PC-9 (cell line): Measurements from ENCODE around the gene CC2D1B. TPM values are rescaled to one million over a fixed set of nuclear protein-coding genes. Genes with fewer than 3 reads are reported as not detected.

Experiments
- Bru-seq: library from RNA; stranded (reverse); fragments of 400-500 nt; gene quantifications from one replicate; lab custom pipeline; 2021; lab: Mats Ljungman, UMichigan
- BruChase-seq, 2 experiments: library from RNA; stranded (reverse); fragments of 400-500 nt; gene quantifications; one replicate each; lab custom pipeline; 2021; lab: Mats Ljungman, UMichigan
- BruUV-seq: library from RNA; stranded (reverse); fragments of 400-500 nt; replicated peaks from 2 replicates; lab custom pipeline; 2021; lab: Mats Ljungman, UMichigan
- CTCF ChIA-PET: fragments of 300-600 bp; sonication (Branson Sonifier 250); formaldehyde crosslinking; loops from one replicate; lab custom pipeline; 2022; ENCODE audit warnings: antibody characterized with exemption; lab: Charles Lee
- POLR2A ChIA-PET: fragments of 300-600 bp; sonication (Branson Sonifier 250); formaldehyde crosslinking; loops from one replicate; lab custom pipeline; 2022; ENCODE audit warnings: antibody characterized with exemption; ENCODE audit not compliant: unreplicated experiment; lab: Charles Lee
- DNase-seq, 2 experiments: peaks; one replicate each; pipeline versions ENCODE4 v3.0.0 to v3.0.0-alpha.2; 2015 to 2022; ENCODE audit warnings: mixed read lengths in 1 of 2
- H2AFZ ChIP-seq: fragments of 200-600 bp; sonication (generic); 2 replicates; pipeline ENCODE4 v1.8.1; 2017; ENCODE audit warnings: antibody characterized with exemption
- H3F3A ChIP-seq: fragments of 200-600 bp; sonication (generic); 2 replicates; pipeline ENCODE4 v1.8.1; 2017; ENCODE audit warnings: antibody characterized with exemption, mild to moderate bottlenecking, low read depth; ENCODE audit not compliant: insufficient read depth
- H3K27ac ChIP-seq: fragments of 200-600 bp; sonication (generic); 2 replicates; pipeline ENCODE4 v1.6.1; 2016; ENCODE audit warnings: mixed run types
- H3K27me3 ChIP-seq: fragments of 200-600 bp; sonication (generic); 2 replicates; pipeline ENCODE4 v1.6.1; 2016; ENCODE audit warnings: low read depth, mixed run types; ENCODE audit not compliant: insufficient read depth
- H3K36me3 ChIP-seq: fragments of 200-600 bp; sonication (generic); 2 replicates; pipeline ENCODE4 v1.6.1; 2016; ENCODE audit warnings: low read depth, mixed run types
- H3K4me1 ChIP-seq: fragments of 200-600 bp; sonication (generic); replicated peaks from 2 replicates; pipeline ENCODE4 v1.6.1; 2016; ENCODE audit warnings: mixed run types; ENCODE audit not compliant: insufficient read depth
- H3K4me2 ChIP-seq: fragments of 200-600 bp; sonication (generic); 2 replicates; pipeline ENCODE4 v1.6.1; 2017; ENCODE audit warnings: mixed run types
- H3K4me3 ChIP-seq: fragments of 200-600 bp; sonication (generic); 2 replicates; pipeline ENCODE4 v1.6.1; 2016; ENCODE audit warnings: mixed run types
- H3K79me2 ChIP-seq: fragments of 200-600 bp; sonication (generic); 2 replicates; pipeline ENCODE4 v1.6.1; 2017; ENCODE audit warnings: low read depth, mixed run types
- H3K9me2 ChIP-seq: fragments of 200-600 bp; sonication (generic); 2 replicates; pipeline ENCODE4 v1.8.1; 2017; ENCODE audit warnings: mild to moderate bottlenecking; ENCODE audit not compliant: insufficient read depth
- H3K9me3 ChIP-seq: fragments of 200-600 bp; sonication (generic); 2 replicates; pipeline ENCODE4 v1.8.1; 2016; ENCODE audit warnings: low read depth; ENCODE audit not compliant: insufficient read depth
- H4K20me1 ChIP-seq: fragments of 200-600 bp; sonication (generic); 2 replicates; pipeline ENCODE4 v1.8.1; 2017; ENCODE audit not compliant: insufficient read depth
- CTCF ChIP-seq: fragments of 200-600 bp; sonication (generic); conservative IDR thresholded peaks from 2 replicates; pipeline ENCODE4 v1.6.1; 2017; ENCODE audit warnings: mixed run types, antibody characterized with exemption, mild to moderate bottlenecking, moderate library complexity
- EZH2 ChIP-seq: fragments of 200-600 bp; sonication (generic); IDR thresholded peaks from 2 replicates; pipeline ENCODE4 v1.8.0; 2017; ENCODE audit warnings: antibody characterized with exemption, low read depth
- intact Hi-C: fragments of 100-400 bp; cut with micrococcal nuclease; formaldehyde crosslinking; loops from one replicate; pipeline ENCODE4 v1.10.0; 2022; ENCODE audit not compliant: unreplicated experiment
- long read RNA-seq: library from polyadenylated mRNA; stranded (forward); transcript quantifications from one replicate; pipeline ENCODE4 v2.0.0, GENCODE V29; 2022
- total RNA-seq: library from RNA; stranded (reverse); gene quantifications from 2 replicates; pipeline ENCODE4 v1.2.3, GENCODE V29; 2021

CC2D1B gene
- total RNA-seq = 33.4 and 38.8 TPM in 2 replicates
- percentile 76 among the genes with signal in this experiment for Bru-seq, nascent RNA
- BruChase-seq, experiment 1, labeled RNA remaining after a 2-hour chase = percentile 74 among the genes with signal in this experiment
- percentile 86 among the genes with signal in this experiment for BruChase-seq, experiment 2, labeled RNA remaining after a 6-hour chase
- long read RNA-seq, partial matches to known transcripts = 3 of 14 reads
- long read RNA-seq, other reads (novel, unspliced or antisense) = 7 of 14 reads

GRCh38 chr1:52365746-52366516 is at the start of gene CC2D1B:
Gene CC2D1B (minus strand): TSS chr1:52366205. CDS start chr1:52364620, 1,585 bp downstream.
- H3K4me1 ChIP-seq = peaks cover 15% of the 10 kb centered on the region
- H4K20me1 ChIP-seq = no peaks in the 10 kb centered on the region
- peaks cover 20% of the 10 kb centered on the region; the same call in 1 of the 2 replicates for H3F3A ChIP-seq
- intact Hi-C loops = loop anchor here (1.0 to 5.0 kb wide), 2 partner anchors 38 to 309 kb away; partner anchors contain the start of genes BTF3L4, ORC1, PRPF38A and TXNDC12
- BruUV-seq = no TSS peak
- POLR2A ChIA-PET = interaction anchor here (0.5 to 1.0 kb wide), 5 partner anchors 37 to 846 kb away, joined by 3 to 21 read pairs (median 8); no protein-coding TSS in a partner anchor
- H3K27me3 ChIP-seq = no peaks in the 10 kb centered on the region
- H2AFZ ChIP-seq = peak within 1 kb of the TSS; percentile 99
- H3K9me2 ChIP-seq = no peaks in the 10 kb centered on the region
- TF ChIP-seq CTCF = no peak
- TF ChIP-seq EZH2 = no peak
- CTCF ChIA-PET = no interaction called here
- peaks cover 20% of the 10 kb centered on the region for H3K79me2 ChIP-seq
- H3K36me3 ChIP-seq = no peaks in the 10 kb centered on the region
- peak within 1 kb of the TSS; percentile 92 for H3K4me3 ChIP-seq
- H3K4me2 ChIP-seq = peak within 1 kb of the TSS; percentile 89
- DNase-seq = peak; percentile 94 to 100
- H3K27ac ChIP-seq = peak within 1 kb of the TSS; percentile 86
- no peaks in the 10 kb centered on the region for H3K9me3 ChIP-seq

GRCh38 chr1:52414942-52415341 is 48.9 kb upstream of the CC2D1B start:
- Histone ChIP-seq H3K9me3 (no peaks in the 10 kb centered on the region), H4K20me1 (no peaks in the 10 kb centered on the region; the same call in 1 of the 2 replicates), H3K4me1 (no peaks in the 10 kb centered on the region), H3K36me3 (peaks cover 35% of the 10 kb centered on the region), H2AFZ (no peak overlapping the region), H3K27ac (no peak overlapping the region), H3K9me2 (no peaks in the 10 kb centered on the region), H3K4me2 (no peak overlapping the region), H3K27me3 (no peaks in the 10 kb centered on the region), H3F3A (peaks cover 20% of the 10 kb centered on the region; the same call in 1 of the 2 replicates), H3K79me2 (no peaks in the 10 kb centered on the region), H3K4me3 (no peak overlapping the region)
- POLR2A ChIA-PET = no interaction called here
- DNase-seq = no peak
- no peak for TF ChIP-seq EZH2
- TF ChIP-seq CTCF = no peak
- no TSS peak for BruUV-seq
- CTCF ChIA-PET = no interaction called here
- intact Hi-C loops = no loop called here

- POLR2A ChIA-PET = no interaction called here
- Histone ChIP-seq H2AFZ (no peak overlapping the region), H3K9me3 (no peaks in the 10 kb centered on the region), H3K27me3 (no peaks in the 10 kb centered on the region), H3K9me2 (no peaks in the 10 kb centered on the region), H3K4me1 (no peaks in the 10 kb centered on the region), H3K4me2 (no peak overlapping the region), H4K20me1 (peaks cover 4% of the 10 kb centered on the region; the same call in 1 of the 2 replicates), H3F3A (peaks cover 19% of the 10 kb centered on the region; the same call in 1 of the 2 replicates), H3K27ac (no peak overlapping the region), H3K36me3 (peaks cover 42% of the 10 kb centered on the region), H3K79me2 (no peaks in the 10 kb centered on the region), H3K4me3 (no peak overlapping the region)
- BruUV-seq = no TSS peak
- intact Hi-C loops = no loop called here
- no peak for DNase-seq
- no peak for TF ChIP-seq EZH2
- TF ChIP-seq CTCF = no peak
- CTCF ChIA-PET = interaction anchor here (0.6 kb wide), 1 partner anchor 13 kb away, joined by 3 read pairs; no protein-coding TSS in a partner anchor
Measured at GRCh38 chr1:52413410-52413989, 47.5 kb upstream of the CC2D1B start.
